EH (cell line): ENCODE results near the gene DLG2.

ENCODE experiments used
- DNase-seq: peaks from one replicate; pipeline ENCODE4 v3.0.0-alpha.2; 2015; ENCODE audit warnings: low read depth

Gene DLG2

GRCh38 chr11:84471501-84471900 is 1155.6 kb downstream of the DLG2 start:
- DNase-seq = no peak

GRCh38 chr11:84468235-84468634 is 1158.9 kb downstream of the DLG2 start:
- no peak for DNase-seq

GRCh38 chr11:84465040-84465439 is 1162.1 kb downstream of the DLG2 start:
- no peak for DNase-seq

- no peak for DNase-seq
Observed at GRCh38 chr11:84455691-84456090, 1171.5 kb downstream of the DLG2 start.

- DNase-seq = no peak
Observed at GRCh38 chr11:84452211-84452610, 1174.9 kb downstream of the DLG2 start.

GRCh38 chr11:84438565-84438964 is 1188.6 kb downstream of the DLG2 start:
- DNase-seq = no peak

- no peak for DNase-seq
Observed at GRCh38 chr11:84437071-84437980, 1189.8 kb downstream of the DLG2 start.

- DNase-seq = no peak
Observed at GRCh38 chr11:84430661-84431060, 1196.5 kb downstream of the DLG2 start.

- no peak for DNase-seq
Observed at GRCh38 chr11:84425673-84426072, 1201.5 kb downstream of the DLG2 start.

GRCh38 chr11:84420271-84420670 is 1206.9 kb downstream of the DLG2 start:
- no peak for DNase-seq

- DNase-seq = no peak
Observed at GRCh38 chr11:84419616-84420015, 1207.5 kb downstream of the DLG2 start.

GRCh38 chr11:84414920-84415319 is 1212.2 kb downstream of the DLG2 start:
- no peak for DNase-seq

- no peak for DNase-seq
Observed at GRCh38 chr11:84413549-84413948, 1213.6 kb downstream of the DLG2 start.

- DNase-seq = no peak
Observed at GRCh38 chr11:84412862-84413261, 1214.3 kb downstream of the DLG2 start.

- DNase-seq = no peak
Observed at GRCh38 chr11:84408946-84409411, 1218.2 kb downstream of the DLG2 start.

- no peak for DNase-seq
Observed at GRCh38 chr11:84407091-84407490, 1220.1 kb downstream of the DLG2 start.

GRCh38 chr11:84398017-84398626 is 1229.0 kb downstream of the DLG2 start:
- no peak for DNase-seq

GRCh38 chr11:84396521-84396920 is 1230.6 kb downstream of the DLG2 start:
- DNase-seq = no peak

- no peak for DNase-seq
Observed at GRCh38 chr11:84390441-84391078, 1236.6 kb downstream of the DLG2 start.

GRCh38 chr11:84389696-84390095 is 1237.4 kb downstream of the DLG2 start:
- no peak for DNase-seq

GRCh38 chr11:84384731-84385130 is 1242.4 kb downstream of the DLG2 start:
- DNase-seq = peak; percentile 33

GRCh38 chr11:84383576-84383975 is 1243.6 kb downstream of the DLG2 start:
- DNase-seq = no peak

- DNase-seq = no peak
Observed at GRCh38 chr11:84381666-84382065, 1245.5 kb downstream of the DLG2 start.
